Psoas muscle (tissue), 8 donors: ENCODE data around the gene PMF1. TPM values are rescaled to one million over a fixed set of nuclear protein-coding genes. Genes with fewer than 3 reads are reported as not detected.

Source experiments
- ATAC-seq, 4 donors: fragments of 200-7000 bp; cut with Tn5 transposase; one replicate each; pipeline ENCODE4 v1.9.1; 2020; ENCODE audit warnings: moderate library complexity in 3 of 4, mild to moderate bottlenecking in 2 of 4
- DNase-seq, 2 donors: peaks; one replicate each; pipeline ENCODE4 v3.0.0-alpha.2; 2020
- H3K27ac ChIP-seq: fragments of 200-600 bp; one replicate; pipeline ENCODE4 v1.8.0; 2022
- H3K27me3 ChIP-seq, 3 donors: fragments of 200-600 bp in 1 of 3; one replicate each; pipeline versions ENCODE4 v1.6.1 to v1.8.0; 2013 to 2022; ENCODE audit warnings: low read length in 2 of 3, mild to moderate bottlenecking in 2 of 3, moderate library complexity in 1 of 3; ENCODE audit not compliant: insufficient read depth in 3 of 3
- H3K36me3 ChIP-seq, 2 donors: fragments of 200-600 bp in 1 of 2; one replicate each; pipeline versions ENCODE4 v1.6.1 to v1.8.0; 2013 to 2022; ENCODE audit warnings: low read depth in 1 of 2, mild to moderate bottlenecking in 1 of 2, moderate library complexity in 1 of 2; ENCODE audit not compliant: insufficient read depth in 1 of 2
- H3K4me1 ChIP-seq: fragments of 200-600 bp; one replicate; pipeline ENCODE4 v1.8.0; 2022
- H3K4me3 ChIP-seq: fragments of 200-600 bp; one replicate; pipeline ENCODE4 v1.8.0; 2022; ENCODE audit warnings: mild to moderate bottlenecking
- H3K9me3 ChIP-seq: fragments of 200-600 bp; one replicate; pipeline ENCODE4 v1.8.0; 2022
- WGBS, 3 donors: extraction: QIAGEN DNeasy Blood & Tissue Kit; methylation state at CpG; one replicate each; pipeline versions ENCODE4 v1.1.6 to v1.1.7; 2013; 5-methylcytosine and 5-hydroxymethylcytosine counted together
- intact Hi-C, 2 donors: fragments of 100-400 bp; cut with DNase I; formaldehyde crosslinking; loops; one replicate each; pipeline versions ENCODE4 v1.11.0 to v1.14.2; 2022
- polyA plus RNA-seq, 3 donors: library from polyadenylated mRNA; stranded (reverse); fragments of 200-250 nt; gene quantifications; one replicate each; pipeline ENCODE4 v1.2.3, GENCODE V29; 2013
- total RNA-seq, 4 donors: library from RNA; stranded (reverse); fragmentation: NEBNext Ultra II Directional in 2 of 4; extraction: Animal tissue kit (Norgen Biotek cat#: 25700) in 2 of 4; gene quantifications; one replicate each; pipeline versions ENCODE4 v1.2.1 to v1.2.4, GENCODE V29; 2021 to 2023
- TF ChIP-seq, protein P1 (sequence below): fragments of 200-600 bp; IDR thresholded peaks from one replicate; pipeline ENCODE4 v1.8.0; 2022; ENCODE audit warnings: antibody characterized with exemption
- donor health status: healthy with polysubstance abuse.
- donor health status: DM: no; HTN: no; CAD: no; lungs with moderate emphysema.
- donor health status: Bipolar disorder and iron deficiency.
- donor health status: healthy.
- donor health status: DM: yes; HTN: yes; CAD: no.
- donor health status: DM: no; HTN: no; CAD: no.
- donor health status: DM: no; HTN: no; CAD: no.
- donor health status: DM: yes; HTN: yes; CAD: no.

Gene PMF1
- total and polyA plus RNA-seq, 7 donors, result 47.9 to 93.4 (median 72.1) TPM

DNA sequence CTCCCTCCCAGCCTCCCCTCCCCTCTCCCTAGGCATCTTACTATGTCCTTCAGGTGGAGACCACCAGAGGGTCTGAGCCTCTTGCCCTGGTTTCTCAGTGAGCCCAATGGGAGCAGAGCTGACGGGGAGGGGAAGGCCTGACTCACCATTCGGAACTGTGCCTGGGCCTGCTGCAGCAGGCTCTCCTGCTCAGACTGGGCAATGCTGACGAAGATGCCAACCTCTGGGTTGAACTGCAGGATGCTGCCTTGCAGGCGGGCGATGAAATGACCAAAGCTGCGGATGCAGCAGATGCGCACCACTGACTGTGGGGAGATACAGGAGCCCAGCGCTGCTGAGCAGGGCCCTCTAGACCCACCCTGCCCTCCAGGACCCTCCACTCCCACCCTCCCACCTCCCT lies 46.1 kb downstream of the PMF1 start:
- H3K27ac ChIP-seq, result no peak overlapping the region
- H3K4me1 ChIP-seq, result no peaks in the 10 kb centered on the region
- no peaks in the 10 kb centered on the region for H3K27me3 ChIP-seq
- no peaks in the 10 kb centered on the region for H3K9me3 ChIP-seq
- H3K4me3 ChIP-seq, result no peak overlapping the region
- no peak for DNase-seq
- TF ChIP-seq, protein P1, sequence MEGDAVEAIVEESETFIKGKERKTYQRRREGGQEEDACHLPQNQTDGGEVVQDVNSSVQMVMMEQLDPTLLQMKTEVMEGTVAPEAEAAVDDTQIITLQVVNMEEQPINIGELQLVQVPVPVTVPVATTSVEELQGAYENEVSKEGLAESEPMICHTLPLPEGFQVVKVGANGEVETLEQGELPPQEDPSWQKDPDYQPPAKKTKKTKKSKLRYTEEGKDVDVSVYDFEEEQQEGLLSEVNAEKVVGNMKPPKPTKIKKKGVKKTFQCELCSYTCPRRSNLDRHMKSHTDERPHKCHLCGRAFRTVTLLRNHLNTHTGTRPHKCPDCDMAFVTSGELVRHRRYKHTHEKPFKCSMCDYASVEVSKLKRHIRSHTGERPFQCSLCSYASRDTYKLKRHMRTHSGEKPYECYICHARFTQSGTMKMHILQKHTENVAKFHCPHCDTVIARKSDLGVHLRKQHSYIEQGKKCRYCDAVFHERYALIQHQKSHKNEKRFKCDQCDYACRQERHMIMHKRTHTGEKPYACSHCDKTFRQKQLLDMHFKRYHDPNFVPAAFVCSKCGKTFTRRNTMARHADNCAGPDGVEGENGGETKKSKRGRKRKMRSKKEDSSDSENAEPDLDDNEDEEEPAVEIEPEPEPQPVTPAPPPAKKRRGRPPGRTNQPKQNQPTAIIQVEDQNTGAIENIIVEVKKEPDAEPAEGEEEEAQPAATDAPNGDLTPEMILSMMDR, result no peak
- H3K36me3 ChIP-seq, result peaks cover 16 to 100% of the 10 kb centered on the region in 2 donors
- WGBS, 3 donors, result 95 to 98% (median 96%) methylated on average over 8 of the region's 8 CpGs
- no peak for ATAC-seq
- intact Hi-C loops, result no loop called here

DNA sequence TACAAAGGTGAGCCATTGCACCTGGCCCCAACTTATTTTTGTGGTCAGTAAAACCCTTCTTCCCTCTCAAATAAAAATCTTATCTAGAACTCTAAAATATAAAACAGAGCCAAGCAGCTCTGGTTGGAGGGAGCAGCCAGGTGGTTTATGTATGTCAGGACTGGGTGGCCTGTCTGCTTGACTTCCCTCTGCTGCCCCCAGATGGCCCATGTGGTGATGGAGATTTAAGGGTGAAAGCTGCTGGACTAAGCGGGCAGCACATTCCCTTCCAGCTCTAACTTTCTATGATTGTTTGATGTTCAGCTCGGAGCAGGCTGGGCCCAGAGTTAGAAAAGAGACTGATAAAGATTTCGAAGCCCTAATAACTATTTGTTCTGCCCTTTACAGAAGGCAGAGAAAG lies 47.0 kb downstream of the PMF1 start:
- Histone ChIP-seq H3K9me3 (no peaks in the 10 kb centered on the region), H3K4me1 (no peaks in the 10 kb centered on the region), H3K4me3 (no peak overlapping the region), H3K27ac (no peak overlapping the region), H3K27me3 (no peaks in the 10 kb centered on the region), H3K36me3 (peaks cover 16 to 99% of the 10 kb centered on the region in 2 donors)
- WGBS, 3 donors, result 71 to 76% (median 72%) methylated on average over 3 of the region's 3 CpGs
- TF ChIP-seq, protein P1, result no peak
- intact Hi-C loops, result no loop called here
- DNase-seq (no peak), ATAC-seq (no peak)

DNA sequence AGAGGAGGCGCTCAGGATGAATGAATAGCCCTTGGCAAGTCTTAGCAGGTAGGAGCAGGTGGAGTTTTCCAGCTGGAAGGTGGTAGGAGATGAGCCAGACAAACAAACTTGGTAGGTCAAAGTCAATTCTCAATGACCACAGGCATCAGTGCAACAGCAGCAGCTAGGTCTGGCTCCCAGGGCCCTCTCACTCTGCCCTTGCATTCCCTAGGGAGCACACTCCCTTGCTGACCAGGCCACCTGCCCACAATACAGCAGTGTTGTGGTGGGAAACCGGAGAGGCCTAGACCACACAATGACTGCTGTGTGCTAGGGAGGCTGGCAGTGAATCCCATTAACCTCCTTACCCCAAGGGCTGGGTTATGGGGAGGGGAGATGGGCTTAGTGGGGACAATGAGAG lies 48.1 kb downstream of the PMF1 start:
- no peak for DNase-seq
- Histone ChIP-seq H3K36me3 (peaks cover 16 to 98% of the 10 kb centered on the region in 2 donors), H3K4me3 (no peak overlapping the region), H3K27ac (no peak overlapping the region), H3K27me3 (no peaks in the 10 kb centered on the region), H3K9me3 (no peaks in the 10 kb centered on the region), H3K4me1 (no peaks in the 10 kb centered on the region)
- intact Hi-C loops, result no loop called here
- 77 to 97% (median 86%) methylated on average over 2 of the region's 2 CpGs for WGBS, 3 donors
- TF ChIP-seq, protein P1, result no peak
- ATAC-seq, result no peak

DNA sequence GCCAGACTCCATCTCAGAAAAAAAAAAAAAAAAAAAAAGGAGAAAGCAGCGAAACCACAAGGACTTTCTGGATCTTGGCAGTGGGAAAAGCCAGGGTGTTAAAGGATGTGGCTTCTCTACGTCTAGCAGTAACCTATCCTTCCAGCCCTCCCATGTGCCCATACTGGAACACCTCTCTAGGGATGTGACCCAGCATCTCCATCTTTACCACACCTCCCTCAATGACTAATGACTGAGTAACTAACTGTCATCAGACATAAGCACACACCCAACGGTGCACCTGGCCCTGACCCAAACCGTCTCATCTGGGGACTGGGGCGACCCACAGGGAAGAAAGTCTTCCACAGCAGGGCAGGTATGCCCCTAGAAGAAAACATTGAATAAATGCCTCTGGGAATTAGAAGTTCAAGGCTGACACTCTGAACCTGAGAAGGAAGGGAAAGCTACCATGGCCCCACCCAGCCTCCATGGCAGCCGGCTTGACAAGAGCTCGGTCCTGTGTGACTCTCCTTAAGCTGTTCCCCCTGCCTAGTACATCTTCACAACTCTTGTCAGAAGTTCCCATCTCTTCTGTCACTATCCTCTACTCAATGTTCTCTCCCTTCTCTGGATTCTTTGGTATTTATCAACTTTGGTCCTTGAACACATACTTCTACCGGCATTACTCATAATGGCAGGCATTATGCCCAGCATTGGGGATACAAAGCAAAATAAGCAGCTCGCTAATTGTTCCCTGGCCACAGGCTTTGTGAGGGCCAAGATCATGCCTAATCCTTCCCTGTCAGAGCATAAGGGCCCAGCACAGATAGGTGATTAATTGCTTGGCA lies 49.9 kb downstream of the PMF1 start:
- DNase-seq (no peak), ATAC-seq (peak; percentile 36 to 64 (median 44))
- TF ChIP-seq, protein P1, result no peak
- no peak overlapping the region for H3K4me3 ChIP-seq
- H3K27me3 ChIP-seq, result no peaks in the 10 kb centered on the region
- intact Hi-C loops, result no loop called here
- H3K36me3 ChIP-seq, result peaks cover 25 to 98% of the 10 kb centered on the region in 2 donors
- WGBS, 3 donors, result 82 to 87% (median 83%) methylated on average over 9 of the region's 9 CpGs
- H3K9me3 ChIP-seq, result no peaks in the 10 kb centered on the region
- no peak overlapping the region for H3K27ac ChIP-seq
- no peaks in the 10 kb centered on the region for H3K4me1 ChIP-seq
